Natural killer cell (primary cell): Measurements from ENCODE around the gene RBM43. TPM values are rescaled to one million over a fixed set of nuclear protein-coding genes. Genes with fewer than 3 reads are reported as not detected.

Experiments used
- ATAC-seq, 3 donors: fragments of 150-1000 bp in 2 of 3; fragments of 200-7000 bp in 1 of 3; cut with Tn5 transposase; 1 replicate in 1 of 3; 2 replicates in 2 of 3; pipeline ENCODE4 v1.10.0; 2021; ENCODE audit warnings: mild to moderate bottlenecking in 2 of 3, moderate library complexity in 2 of 3
- DNase-seq, 2 donors: peaks; one replicate each; pipeline versions ENCODE4 v3.0.0 to v3.0.0-alpha.2; 2013 to 2021; ENCODE audit warnings: mixed read lengths in 1 of 2
- H3K27ac ChIP-seq: one replicate; pipeline ENCODE4 v1.5.1; 2013; ENCODE audit warnings: mild to moderate bottlenecking, low read length
- H3K27me3 ChIP-seq: one replicate; pipeline ENCODE4 v1.6.1; 2013; ENCODE audit warnings: low read length; ENCODE audit not compliant: control insufficient read depth, insufficient read depth
- H3K36me3 ChIP-seq: one replicate; pipeline ENCODE4 v1.6.1; 2013; ENCODE audit warnings: low read length; ENCODE audit not compliant: control insufficient read depth, insufficient read depth
- H3K4me1 ChIP-seq: one replicate; pipeline ENCODE4 v1.6.1; 2013; ENCODE audit warnings: low read length; ENCODE audit not compliant: control insufficient read depth, insufficient read depth
- H3K4me3 ChIP-seq: one replicate; pipeline ENCODE4 v1.5.1; 2013; ENCODE audit warnings: low read length
- H3K9me3 ChIP-seq: one replicate; pipeline ENCODE4 v1.6.1; 2013; ENCODE audit warnings: low read length; ENCODE audit not compliant: control insufficient read depth, insufficient read depth
- H3K27ac Mint-ChIP-seq, 2 donors: one replicate each; pipeline ENCODE4 v1.8.0; 2022; ENCODE audit warnings: mild to moderate bottlenecking in 2 of 2, mixed read lengths in 2 of 2, moderate library complexity in 1 of 2
- H3K27me3 Mint-ChIP-seq, 2 donors: one replicate each; pipeline ENCODE4 v1.8.0; 2022; ENCODE audit warnings: low read depth in 2 of 2, mixed read lengths in 2 of 2
- H3K36me3 Mint-ChIP-seq: one replicate; pipeline ENCODE4 v1.8.0; 2022; ENCODE audit warnings: mixed read lengths
- H3K4me1 Mint-ChIP-seq, 2 donors: one replicate each; pipeline ENCODE4 v1.8.0; 2022; ENCODE audit warnings: mixed read lengths in 2 of 2
- H3K4me3 Mint-ChIP-seq: one replicate; pipeline ENCODE4 v1.8.0; 2022; ENCODE audit warnings: mild to moderate bottlenecking, moderate library complexity, mixed read lengths
- H3K9me3 Mint-ChIP-seq, 2 donors: one replicate each; pipeline ENCODE4 v1.8.0; 2022; ENCODE audit warnings: mixed read lengths in 2 of 2
- CTCF ChIP-seq: fragments of 200-600 bp; IDR thresholded peaks from one replicate; pipeline ENCODE4 v1.8.0; 2022; ENCODE audit warnings: antibody characterized with exemption
- WGBS: methylation state at CpG from one replicate; pipeline ENCODE4 v1.1.7; 2013; ENCODE audit warnings: missing lambda C conversion rate; ENCODE audit not compliant: insufficient coverage; 5-methylcytosine and 5-hydroxymethylcytosine counted together
- intact Hi-C: fragments of 100-400 bp; cut with micrococcal nuclease; formaldehyde crosslinking; loops from one replicate; pipeline ENCODE4 v1.14.2; 2022
- total RNA-seq, 4 donors: library from RNA; stranded (reverse); fragments of 120-200 nt in 1 of 4; gene quantifications; one replicate each; pipeline versions ENCODE4 v1.2.3 to v1.2.4, GENCODE V29; 2013 to 2022

Gene RBM43
- total RNA-seq, 3 donors from 2014 or later (not counting 1 experiment from before 2014, with no cell fraction given), result 5.6 to 12.4 (median 10.9) TPM

- no peak overlapping the region for H3K27ac ChIP-seq
- no peak for TF ChIP-seq CTCF
- Mint-ChIP-seq H3K9me3 (no peaks in the 10 kb centered on the region), H3K36me3 (no peaks in the 10 kb centered on the region), H3K27ac (no peak overlapping the region), H3K27me3 (peaks cover 0 to 7% of the 10 kb centered on the region in 2 donors), H3K4me1 (peaks cover 9 to 19% of the 10 kb centered on the region in 2 donors), H3K4me3 (no peak overlapping the region)
- intact Hi-C loops, result no loop called here
- no peaks in the 10 kb centered on the region for H3K27me3 ChIP-seq
- H3K9me3 ChIP-seq, result no peaks in the 10 kb centered on the region
- H3K4me3 ChIP-seq, result no peak overlapping the region
- DNase-seq (no peak), ATAC-seq (no peak)
- no peaks in the 10 kb centered on the region for H3K36me3 ChIP-seq
- H3K4me1 ChIP-seq, result peaks cover 14% of the 10 kb centered on the region
Measured at GRCh38 chr2:151292546-151292945, 30.9 kb upstream of the RBM43 start.

- Mint-ChIP-seq H3K27me3 (peaks cover 0 to 3% of the 10 kb centered on the region in 2 donors), H3K4me1 (peaks cover 13 to 23% of the 10 kb centered on the region in 2 donors), H3K4me3 (no peak overlapping the region), H3K36me3 (no peaks in the 10 kb centered on the region), H3K27ac (no peak overlapping the region), H3K9me3 (no peaks in the 10 kb centered on the region)
- Histone ChIP-seq H3K36me3 (no peaks in the 10 kb centered on the region), H3K27ac (no peak overlapping the region), H3K9me3 (no peaks in the 10 kb centered on the region), H3K4me3 (no peak overlapping the region), H3K4me1 (peaks cover 16% of the 10 kb centered on the region), H3K27me3 (no peaks in the 10 kb centered on the region)
- no peak for TF ChIP-seq CTCF
- ATAC-seq (no peak), DNase-seq (no peak)
- WGBS, result 89% methylated on average over 2 of the region's 2 CpGs
- intact Hi-C loops, result no loop called here
Measured at GRCh38 chr2:151292141-151292540, 30.5 kb upstream of the RBM43 start.

- Mint-ChIP-seq H3K4me3 (peak overlapping the region; percentile 94), H3K27me3 (no peaks in the 10 kb centered on the region), H3K9me3 (no peaks in the 10 kb centered on the region), H3K4me1 (peaks cover 22 to 24% of the 10 kb centered on the region in 2 donors), H3K27ac (peak overlapping the region; percentile 82 to 96), H3K36me3 (no peaks in the 10 kb centered on the region)
- H3K27me3 ChIP-seq, result no peaks in the 10 kb centered on the region
- DNase-seq (no peak), ATAC-seq (no peak)
- H3K27ac ChIP-seq, result no peak overlapping the region
- TF ChIP-seq CTCF, result no peak
- H3K36me3 ChIP-seq, result no peaks in the 10 kb centered on the region
- H3K9me3 ChIP-seq, result no peaks in the 10 kb centered on the region
- H3K4me1 ChIP-seq, result peaks cover 19% of the 10 kb centered on the region
- intact Hi-C loops, result no loop called here
- no peak overlapping the region for H3K4me3 ChIP-seq
Measured at GRCh38 chr2:151291224-151291623, 29.6 kb upstream of the RBM43 start.
